HL-60 (cell line): ENCODE data around the gene TNNT2.

Source experiments
- DNase-seq, 2 experiments: peaks; one replicate each; pipeline ENCODE4 v3.0.0-alpha.2; 2010 to 2020; ENCODE audit warnings: low read depth in 1 of 2, low spot score in 1 of 2
- H3K27ac ChIP-seq: fragments of 250-450 bp; sonication (Bioruptor Pico); replicated peaks from 2 replicates; pipeline ENCODE4 v1.5.1; 2020; ENCODE audit warnings: mild to moderate bottlenecking, moderate library complexity
- H3K27me3 ChIP-seq: fragments of 250-450 bp; sonication (Bioruptor Pico); 2 replicates; pipeline ENCODE4 v1.5.1; 2021; ENCODE audit warnings: mild to moderate bottlenecking, moderate library complexity; ENCODE audit not compliant: insufficient read depth, poor library complexity, severe bottlenecking
- H3K4me3 ChIP-seq: replicated peaks from 2 replicates; pipeline ENCODE4 v1.5.1; 2011; ENCODE audit warnings: mild to moderate bottlenecking, control low read depth, low read length; ENCODE audit not compliant: insufficient read depth
- GABPA ChIP-seq: IDR thresholded peaks from 2 replicates; pipeline ENCODE4 v1.6.1; 2012; ENCODE audit warnings: low read depth
- POLR2AphosphoS5 ChIP-seq: IDR thresholded peaks from 2 replicates; pipeline ENCODE4 v1.6.1; 2012; ENCODE audit warnings: low read depth
- SPI1 ChIP-seq: IDR thresholded peaks from 2 replicates; pipeline ENCODE4 v1.6.1; 2012; ENCODE audit warnings: low read depth, mild to moderate bottlenecking, borderline replicate concordance
- TF ChIP-seq, protein P1 (sequence below): IDR thresholded peaks from 2 replicates; pipeline ENCODE4 v1.6.1; 2012; ENCODE audit warnings: low read depth; ENCODE audit not compliant: insufficient replicate concordance
- TF ChIP-seq, protein P2 (sequence below): IDR thresholded peaks from one replicate; pipeline ENCODE4 v1.5.1; 2011; ENCODE audit warnings: low read length, control low read depth, inconsistent platforms; ENCODE audit not compliant: insufficient read depth

TNNT2 gene

DNA sequence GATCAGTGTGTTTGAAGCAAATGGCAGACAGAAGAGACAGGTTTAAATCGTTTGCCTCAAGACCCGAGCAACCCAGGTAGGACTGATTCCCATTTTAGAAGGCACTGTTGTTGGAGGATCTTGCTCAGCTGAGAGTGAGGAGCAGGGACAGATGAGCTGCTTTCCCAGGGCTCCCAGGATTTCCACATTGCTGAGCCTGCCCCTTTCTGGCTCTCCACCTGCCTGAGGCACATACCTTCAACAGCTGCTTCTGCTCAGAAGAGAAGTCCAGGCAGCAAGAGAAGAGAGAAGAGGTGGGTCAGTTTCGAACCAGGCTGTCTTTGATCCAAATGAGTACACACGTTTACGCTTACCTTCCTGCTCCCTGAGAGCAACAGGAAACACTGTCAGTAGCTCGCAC is 5.7 kb downstream of the TNNT2 start:
- Histone ChIP-seq H3K4me3 (no peak overlapping the region), H3K27ac (no peak overlapping the region), H3K27me3 (peaks cover 6% of the 10 kb centered on the region)
- no peak for TF ChIP-seq SPI1
- TF ChIP-seq, protein P1, sequence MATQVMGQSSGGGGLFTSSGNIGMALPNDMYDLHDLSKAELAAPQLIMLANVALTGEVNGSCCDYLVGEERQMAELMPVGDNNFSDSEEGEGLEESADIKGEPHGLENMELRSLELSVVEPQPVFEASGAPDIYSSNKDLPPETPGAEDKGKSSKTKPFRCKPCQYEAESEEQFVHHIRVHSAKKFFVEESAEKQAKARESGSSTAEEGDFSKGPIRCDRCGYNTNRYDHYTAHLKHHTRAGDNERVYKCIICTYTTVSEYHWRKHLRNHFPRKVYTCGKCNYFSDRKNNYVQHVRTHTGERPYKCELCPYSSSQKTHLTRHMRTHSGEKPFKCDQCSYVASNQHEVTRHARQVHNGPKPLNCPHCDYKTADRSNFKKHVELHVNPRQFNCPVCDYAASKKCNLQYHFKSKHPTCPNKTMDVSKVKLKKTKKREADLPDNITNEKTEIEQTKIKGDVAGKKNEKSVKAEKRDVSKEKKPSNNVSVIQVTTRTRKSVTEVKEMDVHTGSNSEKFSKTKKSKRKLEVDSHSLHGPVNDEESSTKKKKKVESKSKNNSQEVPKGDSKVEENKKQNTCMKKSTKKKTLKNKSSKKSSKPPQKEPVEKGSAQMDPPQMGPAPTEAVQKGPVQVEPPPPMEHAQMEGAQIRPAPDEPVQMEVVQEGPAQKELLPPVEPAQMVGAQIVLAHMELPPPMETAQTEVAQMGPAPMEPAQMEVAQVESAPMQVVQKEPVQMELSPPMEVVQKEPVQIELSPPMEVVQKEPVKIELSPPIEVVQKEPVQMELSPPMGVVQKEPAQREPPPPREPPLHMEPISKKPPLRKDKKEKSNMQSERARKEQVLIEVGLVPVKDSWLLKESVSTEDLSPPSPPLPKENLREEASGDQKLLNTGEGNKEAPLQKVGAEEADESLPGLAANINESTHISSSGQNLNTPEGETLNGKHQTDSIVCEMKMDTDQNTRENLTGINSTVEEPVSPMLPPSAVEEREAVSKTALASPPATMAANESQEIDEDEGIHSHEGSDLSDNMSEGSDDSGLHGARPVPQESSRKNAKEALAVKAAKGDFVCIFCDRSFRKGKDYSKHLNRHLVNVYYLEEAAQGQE = no peak
- TF ChIP-seq, protein P2, sequence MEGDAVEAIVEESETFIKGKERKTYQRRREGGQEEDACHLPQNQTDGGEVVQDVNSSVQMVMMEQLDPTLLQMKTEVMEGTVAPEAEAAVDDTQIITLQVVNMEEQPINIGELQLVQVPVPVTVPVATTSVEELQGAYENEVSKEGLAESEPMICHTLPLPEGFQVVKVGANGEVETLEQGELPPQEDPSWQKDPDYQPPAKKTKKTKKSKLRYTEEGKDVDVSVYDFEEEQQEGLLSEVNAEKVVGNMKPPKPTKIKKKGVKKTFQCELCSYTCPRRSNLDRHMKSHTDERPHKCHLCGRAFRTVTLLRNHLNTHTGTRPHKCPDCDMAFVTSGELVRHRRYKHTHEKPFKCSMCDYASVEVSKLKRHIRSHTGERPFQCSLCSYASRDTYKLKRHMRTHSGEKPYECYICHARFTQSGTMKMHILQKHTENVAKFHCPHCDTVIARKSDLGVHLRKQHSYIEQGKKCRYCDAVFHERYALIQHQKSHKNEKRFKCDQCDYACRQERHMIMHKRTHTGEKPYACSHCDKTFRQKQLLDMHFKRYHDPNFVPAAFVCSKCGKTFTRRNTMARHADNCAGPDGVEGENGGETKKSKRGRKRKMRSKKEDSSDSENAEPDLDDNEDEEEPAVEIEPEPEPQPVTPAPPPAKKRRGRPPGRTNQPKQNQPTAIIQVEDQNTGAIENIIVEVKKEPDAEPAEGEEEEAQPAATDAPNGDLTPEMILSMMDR = no peak
- no peak for TF ChIP-seq GABPA
- no peak for TF ChIP-seq POLR2AphosphoS5
- DNase-seq = no peak

DNA sequence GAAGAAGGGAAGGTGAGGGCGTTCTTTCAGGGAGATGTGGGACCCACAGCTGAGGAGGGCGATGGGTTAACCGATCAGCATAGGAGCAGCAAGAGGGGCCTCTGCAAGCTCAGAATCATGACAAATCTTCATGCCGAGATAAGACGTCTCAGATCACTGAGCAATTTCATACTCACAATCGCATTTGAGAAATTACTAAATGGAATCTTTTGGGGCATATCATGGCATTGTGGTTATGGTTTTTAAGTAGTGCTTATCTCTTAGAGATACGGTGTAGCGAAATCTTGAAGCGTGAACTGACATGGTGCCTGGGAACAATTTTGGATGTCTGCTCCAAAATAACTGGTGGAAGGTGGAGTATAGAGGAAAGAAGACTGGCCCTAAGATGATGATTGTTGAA is 6.2 kb downstream of the TNNT2 start:
- DNase-seq = no peak
- H3K27ac ChIP-seq = no peak overlapping the region
- H3K27me3 ChIP-seq = peaks cover 6% of the 10 kb centered on the region
- TF ChIP-seq, protein P1 = no peak
- TF ChIP-seq POLR2AphosphoS5 = no peak
- TF ChIP-seq, protein P2 = no peak
- TF ChIP-seq SPI1 = no peak
- TF ChIP-seq GABPA = no peak
- no peak overlapping the region for H3K4me3 ChIP-seq

DNA sequence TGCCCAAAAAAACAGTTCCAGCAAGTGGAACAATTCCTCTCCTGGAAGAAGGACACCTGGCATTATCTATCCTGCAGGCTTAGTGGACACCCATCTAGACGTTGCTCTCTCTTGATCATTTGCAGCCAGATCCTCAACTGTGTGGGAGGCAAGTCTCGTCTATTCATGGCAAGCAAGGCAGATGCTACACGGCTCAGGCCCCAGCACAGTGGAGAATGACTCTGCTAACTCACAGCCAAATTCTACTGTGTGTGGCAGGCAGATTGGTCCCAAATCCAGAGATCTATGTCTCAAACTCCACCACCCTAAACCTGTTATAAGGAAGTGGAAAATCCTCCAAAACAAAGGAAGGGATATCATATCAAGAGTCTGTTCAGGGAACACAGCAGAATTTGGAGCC is 7.0 kb downstream of the TNNT2 start:
- TF ChIP-seq GABPA (no peak), SPI1 (no peak), POLR2AphosphoS5 (no peak)
- TF ChIP-seq, protein P1 = no peak
- TF ChIP-seq, protein P2 = no peak
- H3K27me3 ChIP-seq = peaks cover 6% of the 10 kb centered on the region
- DNase-seq = no peak
- no peak overlapping the region for H3K4me3 ChIP-seq
- no peak overlapping the region for H3K27ac ChIP-seq
